HCT116 (cell line): ENCODE measurements around the gene CDH23. TPM values are rescaled to one million over a fixed set of nuclear protein-coding genes. Genes with fewer than 3 reads are reported as not detected.

Experiments
- ATAC-seq: fragments of 200-7000 bp; cut with Tn5 transposase; 2 replicates; pipeline ENCODE4 v1.9.1; 2020; ENCODE audit warnings: mild to moderate bottlenecking, moderate library complexity
- BruUV-seq: library from RNA; stranded (reverse); fragments of 400-500 nt; replicated peaks from 2 replicates; lab custom pipeline; 2021; lab: Mats Ljungman, UMichigan
- CTCF ChIA-PET: fragments of 300-600 bp; sonication (Branson Sonifier 250); formaldehyde crosslinking; loops from one replicate; lab custom pipeline; 2021; ENCODE audit warnings: antibody characterized with exemption; lab: Charles Lee
- POLR2A ChIA-PET: fragments of 300-600, 350-600 bp; sonication (Branson Sonifier 250); formaldehyde crosslinking; loops from one replicate; lab custom pipeline; 2021; ENCODE audit warnings: antibody characterized with exemption; lab: Charles Lee
- RAD21 ChIA-PET, 2 experiments: fragments of 300-600 bp; sonication (Branson Sonifier 250); formaldehyde crosslinking; loops; one replicate each; lab custom pipeline; 2023; ENCODE audit warnings: low total read pairs in 2 of 2; ENCODE audit not compliant: uncharacterized antibody in 2 of 2, unreplicated experiment in 2 of 2, low non-redundant PET in 1 of 2; lab: Charles Lee
- DNase-seq: peaks from one replicate; pipeline ENCODE4 v3.0.0-alpha.2; 2010; ENCODE audit warnings: low read depth, low spot score
- H2AFZ ChIP-seq: fragments of 200-600 bp; shearing (Covaris generic), sonication (generic); 2 replicates; pipeline ENCODE4 v1.6.1; 2017; ENCODE audit warnings: low read depth, mixed run types, mixed read lengths, antibody characterized with exemption, low read length; ENCODE audit not compliant: poor library complexity, severe bottlenecking
- H3K27ac ChIP-seq: 2 replicates; pipeline ENCODE4 v1.5.1; 2012; ENCODE audit warnings: low read depth, low read length
- H3K27me3 ChIP-seq: fragments of 200-600 bp; sonication (generic); 2 replicates; pipeline ENCODE4 v1.6.1; 2016; ENCODE audit warnings: mixed run types, low read length, mixed read lengths; ENCODE audit not compliant: insufficient read depth
- H3K36me3 ChIP-seq, 2 experiments: fragments of 200-500 bp in 1 of 2; fragments of 200-600 bp in 1 of 2; sonication (Bioruptor generic) in 1 of 2; sonication (generic) in 1 of 2; 2 replicates each; pipeline versions ENCODE4 v1.5.1 to v1.6.1; 2014 to 2016; ENCODE audit warnings: low read length in 2 of 2, inconsistent platforms in 1 of 2, mixed read lengths in 1 of 2, mixed run types in 1 of 2; ENCODE audit not compliant: insufficient read depth in 2 of 2, control insufficient read depth in 1 of 2
- H3K4me1 ChIP-seq, 2 experiments: fragments of 200-600 bp in 1 of 2; sonication (generic) in 1 of 2; 2 replicates each; pipeline versions ENCODE4 v1.5.1 to v1.6.1; 2012 to 2017; ENCODE audit warnings: low read length in 2 of 2, inconsistent platforms in 1 of 2, mild to moderate bottlenecking in 1 of 2, mixed read lengths in 1 of 2, mixed run types in 1 of 2, moderate library complexity in 1 of 2; ENCODE audit not compliant: insufficient read depth in 2 of 2, control insufficient read depth in 1 of 2
- H3K4me2 ChIP-seq: fragments of 200-600 bp; sonication (generic); 2 replicates; pipeline ENCODE4 v1.6.1; 2017; ENCODE audit warnings: mixed run types, low read length, mixed read lengths
- H3K4me3 ChIP-seq, 2 experiments: fragments of 200-600 bp in 1 of 2; sonication (generic) in 1 of 2; replicated peaks in 1 of 2; 2 replicates each; pipeline ENCODE4 v1.5.1; 2011 to 2016; ENCODE audit warnings: low read length in 2 of 2, control low read depth in 1 of 2, low read depth in 1 of 2, mild to moderate bottlenecking in 1 of 2, mixed read lengths in 1 of 2, mixed run types in 1 of 2
- H3K79me2 ChIP-seq: fragments of 200-600 bp; sonication (generic); 2 replicates; pipeline ENCODE4 v1.6.1; 2017; ENCODE audit warnings: mild to moderate bottlenecking, mixed run types, low read length, moderate library complexity, mixed read lengths; ENCODE audit not compliant: insufficient read depth
- H3K9ac ChIP-seq: fragments of 200-600 bp; sonication (generic); 2 replicates; pipeline ENCODE4 v1.6.1; 2016; ENCODE audit warnings: low read length, mixed read lengths
- H3K9me2 ChIP-seq: fragments of 200-600 bp; sonication (generic), shearing (Covaris generic); 2 replicates; pipeline ENCODE4 v1.6.1; 2017; ENCODE audit warnings: mixed run types, mild to moderate bottlenecking, moderate library complexity; ENCODE audit not compliant: insufficient read depth
- H3K9me3 ChIP-seq, 2 experiments: fragments of 200-500 bp in 1 of 2; fragments of 200-600 bp in 1 of 2; sonication (Bioruptor generic) in 1 of 2; sonication (generic) in 1 of 2; 2 replicates each; pipeline ENCODE4 v1.6.1; 2014 to 2017; ENCODE audit warnings: low read length in 2 of 2, mixed read lengths in 2 of 2, inconsistent platforms in 1 of 2, low read depth in 1 of 2, mild to moderate bottlenecking in 1 of 2, mixed run types in 1 of 2, moderate library complexity in 1 of 2; ENCODE audit not compliant: control insufficient read depth in 1 of 2, insufficient read depth in 1 of 2
- H4K20me1 ChIP-seq: fragments of 200-600 bp; sonication (generic), shearing (Covaris generic); 2 replicates; pipeline ENCODE4 v1.6.1; 2017; ENCODE audit warnings: mixed run types, mild to moderate bottlenecking, moderate library complexity; ENCODE audit not compliant: insufficient read depth
- ATF3 ChIP-seq: IDR thresholded peaks from 2 replicates; pipeline ENCODE4 v1.6.1; 2012
- CBX3 ChIP-seq: IDR thresholded peaks from 2 replicates; pipeline ENCODE4 v1.6.1; 2012; ENCODE audit warnings: low read depth
- CEBPB ChIP-seq: IDR thresholded peaks from 2 replicates; pipeline ENCODE4 v1.6.1; 2012; ENCODE audit warnings: low read depth
- CTCF ChIP-seq, 3 experiments: fragments of 200-600 bp in 1 of 3; sonication (generic) in 1 of 3; IDR thresholded peaks in 2 of 3; conservative IDR thresholded peaks in 1 of 3; 2 replicates each; pipeline ENCODE4 v1.5.1; 2012 to 2017; ENCODE audit warnings: low read depth in 2 of 3, low read length in 2 of 3, antibody characterized with exemption in 1 of 3, borderline replicate concordance in 1 of 3, control low read depth in 1 of 3, mild to moderate bottlenecking in 1 of 3, mixed read lengths in 1 of 3, mixed run types in 1 of 3, moderate library complexity in 1 of 3; ENCODE audit not compliant: insufficient read depth in 1 of 3
- EGR1 ChIP-seq: IDR thresholded peaks from 2 replicates; pipeline ENCODE4 v1.6.1; 2012; ENCODE audit warnings: low read depth
- ELF1 ChIP-seq: IDR thresholded peaks from 2 replicates; pipeline ENCODE4 v1.6.1; 2012; ENCODE audit warnings: low read depth, borderline replicate concordance
- EZH2 ChIP-seq: fragments of 200-600 bp; sonication (generic); IDR thresholded peaks from 2 replicates; pipeline ENCODE4 v1.6.1; 2017; ENCODE audit warnings: antibody characterized with exemption, mixed run types
- EZH2phosphoT487 ChIP-seq: fragments of 200-600 bp; IDR thresholded peaks from 2 replicates; pipeline ENCODE4 v1.6.1; 2018; ENCODE audit warnings: antibody characterized with exemption, borderline replicate concordance
- JUND ChIP-seq: IDR thresholded peaks from 2 replicates; pipeline ENCODE4 v1.6.1; 2012
- POLR2A ChIP-seq: IDR thresholded peaks from 2 replicates; pipeline ENCODE4 v1.7.0; 2011; ENCODE audit warnings: borderline replicate concordance; ENCODE audit not compliant: insufficient read depth, insufficient read length; ENCODE audit errors: extremely low read depth
- POLR2AphosphoS5 ChIP-seq: IDR thresholded peaks from 2 replicates; pipeline ENCODE4 v1.6.1; 2011; ENCODE audit warnings: mild to moderate bottlenecking, low read depth, low read length, moderate library complexity
- RAD21 ChIP-seq: IDR thresholded peaks from 2 replicates; pipeline ENCODE4 v1.6.1; 2012; ENCODE audit warnings: low read depth, mild to moderate bottlenecking
- SIN3A ChIP-seq: IDR thresholded peaks from 2 replicates; pipeline ENCODE4 v1.6.1; 2012; ENCODE audit warnings: low read depth
- SRF ChIP-seq: IDR thresholded peaks from 2 replicates; pipeline ENCODE4 v1.6.1; 2012; ENCODE audit warnings: low read depth
- TCF7L2 ChIP-seq: IDR thresholded peaks from 2 replicates; pipeline ENCODE4 v1.7.0; 2011; ENCODE audit warnings: borderline replicate concordance, inconsistent platforms; ENCODE audit not compliant: insufficient read depth, insufficient read length; ENCODE audit errors: extremely low read depth
- ZBTB33 ChIP-seq: IDR thresholded peaks from 2 replicates; pipeline ENCODE4 v1.6.1; 2011; ENCODE audit warnings: mild to moderate bottlenecking, low read length, moderate library complexity; ENCODE audit not compliant: insufficient replicate concordance; ENCODE audit errors: extremely low read depth
- ZFX ChIP-seq: fragments of 450-650 bp; IDR thresholded peaks from 2 replicates; pipeline ENCODE4 v1.6.1; 2017
- ZNF274 ChIP-seq: fragments of 200-500 bp; sonication (Bioruptor generic); IDR thresholded peaks from 2 replicates; pipeline ENCODE4 v1.6.1; 2014; ENCODE audit warnings: mild to moderate bottlenecking, low read depth, low read length, inconsistent platforms
- intact Hi-C: fragments of 100-400 bp; cut with micrococcal nuclease; formaldehyde crosslinking; loops from 2 replicates; pipeline ENCODE4 v1.10.0; 2022
- total RNA-seq: library from RNA; stranded (reverse); gene quantifications from one replicate; pipeline ENCODE4 v1.2.1, GENCODE V29; 2021; ENCODE audit not compliant: unreplicated experiment

The CDH23 gene
- total RNA-seq, 1 experiment from 2014 or later, result not detected

GRCh38 chr10:71528371-71529206 is 131.9 kb downstream of the CDH23 start (continued):
- TF ChIP-seq CTCF (IDR thresholded peaks at IDR 0.05 in 2 of 3, conservative IDR thresholded peaks at IDR 0.05 in 1 of 3; ENCODE audit: borderline replicate concordance in 1 of 3, insufficient read depth in 1 of 3, low read depth in 2 of 3, low read length in 2 of 3), result no peak
- no peak for TF ChIP-seq EZH2phosphoT487
- TF ChIP-seq SIN3A, result no peak
- no peak for TF ChIP-seq EZH2
- no peak for TF ChIP-seq POLR2AphosphoS5
- no peak for TF ChIP-seq ELF1
- TF ChIP-seq CEBPB, result no peak
- no peak for TF ChIP-seq EGR1
- no peak for TF ChIP-seq ZFX
- TF ChIP-seq JUND, result no peak

GRCh38 chr10:71529207-71529827 is 132.6 kb downstream of the CDH23 start:
- RAD21 ChIA-PET, result no interaction called here
- H3K4me1 ChIP-seq, result peaks cover 0 to 5% of the 10 kb centered on the region in 2 experiments; a peak in 2 of 4 replicates
- H3K27ac ChIP-seq, result no peak overlapping the region
- no peak overlapping the region for H3K4me2 ChIP-seq
- DNase-seq, result no peak
- ATAC-seq, result no peak
- CTCF ChIA-PET, result interaction anchor here (1.1 kb wide), 1 partner anchor 40 kb away, joined by 3 read pairs; no protein-coding TSS in a partner anchor
- no peaks in the 10 kb centered on the region for H3K9me2 ChIP-seq
- H4K20me1 ChIP-seq, result no peaks in the 10 kb centered on the region
- no peak overlapping the region for H3K4me3 ChIP-seq
- H3K27me3 ChIP-seq, result no peaks in the 10 kb centered on the region
- no TSS peak for BruUV-seq
- no peaks in the 10 kb centered on the region for H3K36me3 ChIP-seq
- H3K9me3 ChIP-seq, result no peaks in the 10 kb centered on the region
- no peak overlapping the region for H3K9ac ChIP-seq
- H2AFZ ChIP-seq, result no peak overlapping the region
- TF ChIP-seq ZBTB33, result no peak
- no peak for TF ChIP-seq ELF1
- TF ChIP-seq EZH2phosphoT487, result no peak
- no peak for TF ChIP-seq EGR1
- TF ChIP-seq TCF7L2, result no peak
- no peak for TF ChIP-seq ZNF274
- no peak for TF ChIP-seq POLR2A
- no peak for TF ChIP-seq SRF
- no peak for TF ChIP-seq CBX3
- no peak for TF ChIP-seq CEBPB
- no peak for TF ChIP-seq POLR2AphosphoS5
- no peak for TF ChIP-seq ZFX
- TF ChIP-seq ATF3, result no peak
- TF ChIP-seq RAD21, result no peak
- POLR2A ChIA-PET, result no interaction called here
- H3K79me2 ChIP-seq, result no peaks in the 10 kb centered on the region
- intact Hi-C loops, result no loop called here
